HEK293T (cell line): ENCODE results near the gene PRKAR2A.

ENCODE experiments used
- ARNT ChIP-seq: fragments of 450-650 bp; IDR thresholded peaks from 2 replicates; pipeline ENCODE4 v1.6.1; 2017; ENCODE audit warnings: mild to moderate bottlenecking
- FOXK2 ChIP-seq: fragments of 450-650 bp; IDR thresholded peaks from 2 replicates; pipeline ENCODE4 v1.6.1; 2016; ENCODE audit warnings: mild to moderate bottlenecking
- L3MBTL2 ChIP-seq: fragments of 450-650 bp; conservative IDR thresholded peaks from 2 replicates; pipeline ENCODE4 v1.6.1; 2016; ENCODE audit warnings: mild to moderate bottlenecking
- TF ChIP-seq, protein P1 (sequence below): fragments of 450-650 bp; IDR thresholded peaks from 2 replicates; pipeline ENCODE4 v1.6.1; 2016

DNA sequence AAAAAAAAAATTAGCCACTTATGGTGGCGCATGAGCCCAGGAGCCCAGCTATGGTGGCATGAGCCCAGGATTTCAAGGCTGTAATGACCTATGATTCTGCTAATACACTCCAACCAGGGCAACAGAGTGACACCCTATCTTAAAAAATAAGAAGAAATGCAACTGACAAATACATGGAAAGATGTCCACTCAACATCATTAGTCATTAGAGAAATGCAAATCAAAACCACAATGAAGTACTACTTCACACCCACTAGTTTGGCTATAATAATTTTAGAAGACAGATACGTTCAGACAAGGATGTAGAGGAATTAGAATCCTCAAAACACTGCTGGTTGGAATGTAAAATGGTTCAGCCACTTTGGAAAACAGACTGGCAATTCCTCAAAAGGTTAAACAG lies 10.5 kb downstream of the PRKAR2A start:
- TF ChIP-seq FOXK2 (no peak), ARNT (no peak), L3MBTL2 (no peak)
- TF ChIP-seq, protein P1, sequence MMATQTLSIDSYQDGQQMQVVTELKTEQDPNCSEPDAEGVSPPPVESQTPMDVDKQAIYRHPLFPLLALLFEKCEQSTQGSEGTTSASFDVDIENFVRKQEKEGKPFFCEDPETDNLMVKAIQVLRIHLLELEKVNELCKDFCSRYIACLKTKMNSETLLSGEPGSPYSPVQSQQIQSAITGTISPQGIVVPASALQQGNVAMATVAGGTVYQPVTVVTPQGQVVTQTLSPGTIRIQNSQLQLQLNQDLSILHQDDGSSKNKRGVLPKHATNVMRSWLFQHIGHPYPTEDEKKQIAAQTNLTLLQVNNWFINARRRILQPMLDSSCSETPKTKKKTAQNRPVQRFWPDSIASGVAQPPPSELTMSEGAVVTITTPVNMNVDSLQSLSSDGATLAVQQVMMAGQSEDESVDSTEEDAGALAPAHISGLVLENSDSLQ = no peak
